ENCODE measurements around the gene ARSD. TPM values are rescaled to one million over a fixed set of nuclear protein-coding genes. Genes with fewer than 3 reads are reported as not detected.
"Not testable (repeated sequence)": the region's sequence is repeated elsewhere in the genome, so short reads cannot be mapped to it uniquely, and the experiment has no call there.

ARSD gene, protein sequence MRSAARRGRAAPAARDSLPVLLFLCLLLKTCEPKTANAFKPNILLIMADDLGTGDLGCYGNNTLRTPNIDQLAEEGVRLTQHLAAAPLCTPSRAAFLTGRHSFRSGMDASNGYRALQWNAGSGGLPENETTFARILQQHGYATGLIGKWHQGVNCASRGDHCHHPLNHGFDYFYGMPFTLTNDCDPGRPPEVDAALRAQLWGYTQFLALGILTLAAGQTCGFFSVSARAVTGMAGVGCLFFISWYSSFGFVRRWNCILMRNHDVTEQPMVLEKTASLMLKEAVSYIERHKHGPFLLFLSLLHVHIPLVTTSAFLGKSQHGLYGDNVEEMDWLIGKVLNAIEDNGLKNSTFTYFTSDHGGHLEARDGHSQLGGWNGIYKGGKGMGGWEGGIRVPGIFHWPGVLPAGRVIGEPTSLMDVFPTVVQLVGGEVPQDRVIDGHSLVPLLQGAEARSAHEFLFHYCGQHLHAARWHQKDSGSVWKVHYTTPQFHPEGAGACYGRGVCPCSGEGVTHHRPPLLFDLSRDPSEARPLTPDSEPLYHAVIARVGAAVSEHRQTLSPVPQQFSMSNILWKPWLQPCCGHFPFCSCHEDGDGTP
- 4.6 TPM for total RNA-seq
- long read RNA-seq, full-length matches to known transcripts = 2 of 5 reads
- long read RNA-seq, partial matches to known transcripts = 0 of 5 reads
- long read RNA-seq, other reads (novel, unspliced or antisense) = 3 of 5 reads

DNA sequence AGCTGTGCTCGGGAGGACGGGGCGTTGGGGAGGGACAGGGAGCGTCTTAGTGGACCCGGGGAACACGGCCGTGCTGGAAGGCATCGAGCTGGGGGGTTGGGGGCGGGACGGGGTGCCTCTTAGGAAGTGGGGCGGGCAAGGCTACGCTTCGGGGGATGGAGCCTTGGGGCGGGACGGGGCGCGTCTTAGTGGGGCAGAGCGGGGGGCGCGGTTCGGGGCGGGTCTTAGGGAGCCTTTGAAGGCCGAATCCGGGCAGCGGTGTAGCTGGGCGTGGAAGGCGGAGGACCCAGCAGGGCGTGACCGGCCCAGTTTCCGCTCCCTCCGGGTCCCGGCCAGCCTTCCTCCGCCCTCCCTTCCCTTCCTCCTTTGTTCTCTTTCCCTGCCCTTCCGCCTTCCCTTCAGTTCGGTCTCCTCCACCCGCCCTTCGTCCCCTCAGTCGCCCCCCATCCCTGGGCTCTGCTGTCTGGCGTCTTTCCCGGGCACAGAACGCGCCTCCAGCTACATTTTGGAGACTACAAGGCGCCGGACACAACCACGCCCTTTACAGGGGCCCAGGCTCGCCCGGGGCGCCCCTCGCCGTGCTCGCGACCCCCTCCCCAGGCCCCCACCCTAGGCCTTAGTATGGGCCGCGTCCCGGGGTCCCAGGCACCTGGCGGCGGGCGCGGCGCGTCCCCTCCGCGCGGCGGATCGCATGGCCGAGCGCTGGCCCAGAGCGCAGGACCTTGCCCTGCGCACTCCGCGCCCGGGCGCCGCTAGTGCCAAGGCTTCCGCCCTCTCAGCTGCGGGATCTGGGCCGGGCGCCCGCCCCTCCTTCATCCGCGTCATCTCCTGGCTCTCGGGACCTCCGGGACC lies at the start of gene ARSD:
Gene ARSD (minus strand): TSS at position 757 of the 852 bp plus-strand sequence. CDS start 64 bp downstream, at position 693.
- intact Hi-C loops (cut with micrococcal nuclease) = no loop called here
- peak; percentile 92 for DNase-seq

DNA sequence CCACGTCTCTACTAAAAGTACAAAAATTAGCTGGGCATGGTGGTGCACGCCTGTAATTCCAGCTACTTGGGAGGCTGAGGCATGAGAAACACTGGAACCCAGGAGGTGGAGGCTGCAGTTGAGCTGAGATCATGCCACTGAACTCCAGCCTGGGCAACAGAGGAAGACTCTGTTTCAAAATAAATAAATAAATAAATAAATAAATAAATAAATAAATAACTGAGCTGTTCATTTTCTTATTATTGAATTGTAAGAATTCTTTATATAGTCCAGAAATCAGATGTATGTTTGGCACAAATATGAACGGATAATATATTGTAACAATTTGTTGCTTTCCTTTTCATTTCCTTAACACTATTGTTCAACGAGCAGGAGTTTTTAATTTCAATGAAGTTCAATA lies 49.5 kb upstream of the ARSD start:
- ATAC-seq; intact Hi-C loops (cut with micrococcal nuclease); DNase-seq: not testable (repeated sequence)

More for the DNA sequence above, at the start of gene ARSD:
- peak; percentile 96 for ATAC-seq

DNA sequence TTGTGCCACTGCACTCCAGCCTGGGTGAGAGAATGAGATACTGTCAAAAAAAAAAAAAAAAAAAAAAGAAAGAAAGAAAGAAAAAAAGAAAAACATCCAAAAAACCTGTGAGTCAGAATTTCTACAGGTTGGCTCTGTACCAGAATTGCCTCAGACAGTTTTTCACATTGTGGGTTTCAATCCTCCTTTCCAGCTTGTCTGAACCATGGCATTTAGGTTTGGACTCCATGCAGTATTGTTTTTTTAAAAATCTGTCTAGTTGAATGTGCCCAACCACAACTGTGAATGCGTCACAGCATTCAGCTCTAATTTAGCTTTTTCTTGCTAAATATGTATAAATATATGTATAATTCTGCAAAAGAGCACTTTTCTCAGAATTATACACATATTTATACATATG lies 45.8 kb upstream of the ARSD start:
- ATAC-seq (no peak), DNase-seq (no peak)
- intact Hi-C loops (cut with micrococcal nuclease) = no loop called here

DNA sequence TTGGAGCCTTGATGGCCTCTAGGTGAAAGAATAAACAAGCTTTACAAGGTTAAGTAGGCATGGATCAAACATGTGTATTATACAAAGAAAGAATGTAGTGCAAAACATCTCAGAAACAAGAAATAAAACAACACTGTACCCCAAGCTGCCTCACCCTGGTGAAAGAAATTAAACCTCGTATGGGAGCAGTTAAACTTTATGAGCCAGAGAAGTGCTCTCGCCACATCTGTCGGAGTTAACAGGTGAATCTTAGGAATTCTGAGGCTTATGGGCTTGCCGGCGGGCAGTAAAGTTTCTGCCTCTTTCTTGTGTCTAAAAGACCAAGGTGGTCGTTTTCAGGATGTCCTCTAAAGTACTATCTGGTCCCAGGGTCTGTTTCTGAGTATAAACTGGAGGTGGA lies 43.3 kb upstream of the ARSD start:
- no peak for DNase-seq
- ATAC-seq = no peak
- intact Hi-C loops (cut with micrococcal nuclease) = no loop called here

DNA sequence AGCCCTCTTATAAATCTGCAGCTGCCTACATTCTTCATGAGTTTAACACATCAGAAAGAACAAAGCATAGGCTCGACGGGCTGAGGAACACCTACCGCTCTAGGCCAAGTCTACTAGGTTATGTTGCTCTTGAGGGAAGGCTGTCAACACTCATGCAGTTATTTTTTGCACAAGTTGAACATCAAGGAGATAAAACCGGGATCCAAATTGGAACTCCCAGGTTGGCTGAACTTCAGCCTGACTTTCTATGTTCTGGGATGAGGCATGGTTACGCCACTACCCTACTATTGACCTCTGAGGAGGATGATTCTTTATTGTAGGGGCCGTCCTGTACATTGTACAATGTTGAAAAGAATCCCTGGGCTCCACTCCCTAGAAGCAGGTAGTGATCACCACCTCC lies 39.9 kb upstream of the ARSD start:
- ATAC-seq (peak; percentile 89), DNase-seq (no peak)
- intact Hi-C loops (cut with micrococcal nuclease) = no loop called here

DNA sequence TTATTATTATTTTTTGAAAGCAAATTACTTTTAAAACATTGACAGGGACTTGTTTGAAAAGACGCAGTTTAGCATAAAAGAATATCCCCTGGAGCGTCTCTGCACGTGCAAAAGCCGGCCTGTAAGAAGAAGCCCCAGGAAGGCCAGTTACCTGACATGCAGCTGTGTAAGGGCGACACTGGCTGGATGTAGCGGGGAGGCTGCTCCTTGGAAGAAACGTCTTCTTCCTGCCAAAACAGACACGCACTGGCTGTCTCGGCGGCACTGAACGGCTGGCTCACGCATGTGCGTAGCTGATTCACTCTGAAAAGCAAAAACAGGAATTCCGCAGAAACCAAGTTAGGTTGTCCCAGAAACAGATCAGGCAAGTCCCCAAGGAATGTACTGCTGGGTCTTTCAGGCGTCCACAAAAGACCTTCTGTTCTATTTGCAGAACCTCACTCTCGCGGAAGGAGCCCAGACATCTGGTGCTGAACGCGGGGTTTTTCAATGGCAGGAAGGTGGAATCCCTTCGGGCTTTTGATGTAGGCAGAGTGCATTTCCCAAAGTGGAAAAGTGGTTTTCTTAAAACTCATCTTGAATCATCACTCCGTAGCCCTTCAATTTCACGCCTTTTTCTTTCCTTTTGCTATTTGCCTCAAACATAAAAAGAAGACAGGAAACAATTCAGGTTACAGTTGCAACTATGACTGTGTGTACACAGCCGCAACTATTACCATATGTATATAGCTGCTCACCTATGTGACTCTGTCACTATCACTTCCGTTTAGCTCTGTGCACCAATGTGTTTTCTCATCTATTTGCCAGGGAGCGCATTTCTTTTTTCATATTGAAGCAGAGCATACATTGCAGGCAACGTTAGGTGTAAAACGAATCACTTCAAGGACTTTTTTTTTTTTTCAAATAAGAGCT lies 39.1 kb upstream of the ARSD start:
- ATAC-seq = no peak
- DNase-seq = peak; percentile 27
- intact Hi-C loops (cut with micrococcal nuclease) = no loop called here

DNA sequence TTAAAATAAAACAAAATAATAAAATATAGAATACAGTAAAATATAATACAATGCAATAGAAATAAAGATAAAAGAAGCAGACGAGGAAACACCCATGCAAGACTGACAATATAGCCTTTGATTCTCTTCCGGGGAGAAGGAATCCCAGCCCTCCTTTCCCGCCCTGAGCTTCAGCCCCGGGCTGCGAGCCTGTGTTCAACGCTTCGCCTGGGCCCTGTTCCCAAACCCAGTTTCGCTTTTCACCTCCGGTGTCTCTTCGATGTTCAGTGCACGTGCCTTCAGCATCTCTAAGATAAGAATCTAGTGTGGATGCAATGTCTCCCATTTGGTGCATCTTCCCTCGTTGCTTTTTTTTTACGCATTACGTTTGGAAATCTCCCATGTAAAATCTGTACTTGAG lies 38.4 kb upstream of the ARSD start:
- intact Hi-C loops (cut with micrococcal nuclease) = no loop called here
- DNase-seq (no peak), ATAC-seq (no peak)

DNA sequence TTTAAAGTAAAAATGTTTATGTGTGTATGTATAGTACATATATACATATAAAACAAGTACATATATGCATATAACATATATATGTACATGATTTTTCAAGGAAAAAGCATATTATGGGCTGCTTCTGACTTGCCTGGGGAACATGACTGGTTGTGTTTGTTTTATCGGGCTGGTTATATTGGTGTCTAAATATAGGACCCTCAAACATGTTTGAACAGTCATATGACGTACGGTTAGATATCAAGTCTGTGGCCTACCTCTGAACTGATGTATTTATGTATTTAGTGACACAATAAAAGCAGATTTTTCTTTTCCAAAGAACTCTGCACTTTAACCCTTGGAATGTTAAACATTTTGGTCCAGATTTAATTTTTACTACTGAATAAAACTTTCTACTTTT lies 37.9 kb upstream of the ARSD start:
- intact Hi-C loops (cut with micrococcal nuclease) = no loop called here
- ATAC-seq = no peak
- DNase-seq = no peak

DNA sequence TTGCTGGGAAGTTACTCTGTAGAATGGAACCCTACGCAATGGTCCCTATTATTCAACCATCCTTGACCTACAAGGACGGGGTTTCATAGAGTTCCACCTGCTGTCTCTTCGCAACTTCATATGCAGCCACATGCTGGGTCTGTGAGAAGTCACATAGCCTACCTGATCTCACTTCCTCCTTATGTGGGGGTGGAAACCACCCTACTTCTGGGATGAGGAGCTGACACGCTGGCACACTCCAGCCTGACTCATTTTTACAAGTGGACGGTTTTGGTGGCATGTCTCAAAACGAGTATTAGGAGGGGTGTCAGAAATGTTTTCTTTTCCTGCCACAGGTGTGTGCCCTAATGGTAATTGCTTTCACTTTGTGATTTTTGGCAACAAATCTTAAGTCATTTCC lies 36.8 kb upstream of the ARSD start:
- ATAC-seq = no peak
- intact Hi-C loops (cut with micrococcal nuclease) = no loop called here

DNA sequence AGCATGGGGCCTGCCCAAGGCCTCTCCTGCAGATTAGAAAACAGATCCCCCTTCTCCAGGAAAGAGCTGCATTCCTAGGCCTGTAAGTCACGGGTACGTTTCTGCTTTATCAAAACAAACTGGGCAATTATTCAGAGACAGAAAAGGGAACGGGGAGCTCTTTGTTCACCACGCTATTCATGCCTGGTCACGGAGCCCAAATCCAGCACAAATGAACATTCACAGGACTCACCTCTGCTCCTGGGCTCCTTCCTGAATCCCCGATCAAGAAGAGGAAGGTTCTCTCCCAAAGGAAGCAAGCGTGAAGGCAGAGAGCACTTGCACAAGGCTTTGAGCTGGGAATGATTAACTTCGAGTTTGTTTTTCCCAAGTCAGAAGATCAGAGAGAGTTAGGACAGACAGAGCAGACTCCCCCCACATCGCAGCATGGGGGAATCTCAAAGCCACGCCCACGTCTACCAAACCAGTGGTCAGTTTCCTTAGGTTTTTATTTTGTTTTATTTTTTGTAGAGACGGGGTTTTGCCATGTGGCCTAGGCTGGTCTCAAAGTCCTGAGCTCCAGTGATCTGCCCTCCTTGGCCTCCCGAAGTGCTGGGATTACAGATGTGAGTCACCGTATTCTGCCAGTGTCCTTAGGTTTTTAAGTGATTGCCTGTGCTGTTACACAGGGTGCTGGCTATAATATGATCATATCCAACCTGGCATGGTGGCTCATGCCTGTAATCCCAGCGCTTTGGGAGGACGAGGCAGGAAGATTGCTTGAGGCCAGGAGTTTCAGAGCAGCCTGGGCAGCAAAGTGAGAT lies 35.1 kb upstream of the ARSD start:
- intact Hi-C loops (cut with micrococcal nuclease); DNase-seq: not testable (repeated sequence)
- ATAC-seq = peak; percentile 77

More for the DNA sequence above, 36.8 kb upstream of the ARSD start:
- DNase-seq = no peak

DNA sequence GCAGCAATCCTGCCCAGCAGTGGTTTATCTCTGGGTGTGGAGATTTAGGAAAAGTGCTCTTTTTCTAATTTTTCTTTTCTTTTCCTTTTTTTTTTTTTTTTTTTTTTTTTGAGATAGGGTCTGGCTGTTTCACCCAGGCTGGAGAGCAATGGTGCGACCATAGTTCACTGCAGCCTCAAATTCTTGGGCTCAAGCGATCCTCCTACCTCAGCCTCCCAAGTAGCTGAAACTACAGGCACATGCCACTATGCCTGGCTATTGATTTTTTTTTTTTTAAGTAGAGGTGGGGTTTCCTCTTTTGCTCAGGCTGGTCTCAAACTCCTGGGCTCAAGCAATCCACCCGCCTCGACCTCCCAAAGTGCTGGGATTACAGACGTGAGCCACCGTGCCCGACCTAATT lies 34.3 kb upstream of the ARSD start:
- ATAC-seq; intact Hi-C loops (cut with micrococcal nuclease): not testable (repeated sequence)

DNA sequence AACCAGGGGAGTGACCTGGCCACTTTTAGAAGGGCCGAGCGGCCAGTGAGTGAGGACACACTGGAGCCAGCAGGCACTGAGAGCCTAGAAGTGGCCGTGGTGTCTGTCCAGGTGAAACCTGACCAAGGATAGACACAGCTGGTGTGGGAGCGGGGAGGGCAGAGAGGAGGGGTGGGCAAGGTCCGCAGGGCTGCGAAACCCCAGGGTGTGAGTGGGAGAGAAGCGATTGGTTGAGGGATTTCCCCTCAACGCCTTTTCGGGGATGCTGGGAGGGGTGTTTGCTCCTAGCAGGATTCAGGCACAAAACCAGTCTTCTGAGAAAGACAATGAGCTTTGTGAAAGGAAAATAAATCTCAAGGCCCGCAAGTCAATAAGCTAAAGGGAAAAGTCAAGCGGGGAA lies 33.2 kb upstream of the ARSD start:
- intact Hi-C loops (cut with micrococcal nuclease) = no loop called here
- ATAC-seq (no peak), DNase-seq (no peak)

More for the DNA sequence above, 34.3 kb upstream of the ARSD start:
- DNase-seq = not testable (repeated sequence)

DNA sequence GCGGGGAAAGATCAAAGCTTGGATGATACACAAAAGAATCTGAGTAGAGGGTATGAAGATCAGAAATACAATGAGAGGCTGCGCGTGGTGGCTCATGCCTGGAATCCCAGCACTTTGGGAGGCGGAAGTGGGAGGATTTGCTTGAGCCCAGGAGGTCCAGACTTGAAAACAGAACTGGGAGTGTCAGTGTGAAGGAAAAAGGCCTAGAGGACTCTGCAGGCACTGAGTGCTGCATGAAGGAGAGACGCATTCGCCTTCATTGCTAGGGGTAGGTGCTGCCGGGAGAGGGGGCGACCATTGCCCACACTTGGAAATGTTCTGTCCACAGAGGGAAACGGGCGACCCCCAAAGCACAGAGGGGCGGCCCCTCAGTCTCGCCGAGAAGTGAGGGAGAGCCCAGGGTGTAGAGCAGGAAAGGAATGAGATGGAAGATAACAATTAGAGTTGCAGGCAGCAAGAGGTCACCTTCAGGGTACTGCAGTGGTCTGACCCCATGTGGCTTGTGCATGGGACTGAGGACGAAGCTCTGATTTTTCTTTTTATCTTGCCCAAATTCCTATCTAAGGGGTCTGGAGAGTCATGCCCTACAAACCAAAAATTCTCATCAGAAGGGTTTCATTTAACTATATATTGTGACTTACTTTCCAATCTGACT lies 31.8 kb upstream of the ARSD start:
- DNase-seq (no peak), ATAC-seq (no peak)
- intact Hi-C loops (cut with micrococcal nuclease) = no loop called here

DNA sequence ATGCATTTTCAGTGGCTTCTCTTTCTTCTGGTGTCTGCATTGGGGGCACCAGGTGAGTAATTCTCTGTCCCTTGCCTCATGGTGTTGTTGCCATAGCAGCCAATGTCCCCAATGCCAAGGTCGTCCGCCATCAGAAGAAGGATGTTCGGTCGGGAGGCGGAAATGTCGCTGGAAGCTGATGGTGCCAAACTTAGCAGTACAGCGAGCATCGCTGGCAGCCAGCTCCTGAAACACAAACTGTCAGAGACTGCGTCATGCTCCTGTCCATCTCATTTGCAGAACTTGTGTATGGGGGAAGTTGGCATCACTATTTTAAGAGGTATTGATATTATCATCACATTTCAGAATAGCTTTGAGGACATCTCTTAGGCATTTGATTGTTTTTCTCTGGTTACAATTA lies 29.1 kb upstream of the ARSD start:
- ATAC-seq (peak; percentile 49), DNase-seq (peak; percentile 25)
- intact Hi-C loops (cut with micrococcal nuclease) = no loop called here

DNA sequence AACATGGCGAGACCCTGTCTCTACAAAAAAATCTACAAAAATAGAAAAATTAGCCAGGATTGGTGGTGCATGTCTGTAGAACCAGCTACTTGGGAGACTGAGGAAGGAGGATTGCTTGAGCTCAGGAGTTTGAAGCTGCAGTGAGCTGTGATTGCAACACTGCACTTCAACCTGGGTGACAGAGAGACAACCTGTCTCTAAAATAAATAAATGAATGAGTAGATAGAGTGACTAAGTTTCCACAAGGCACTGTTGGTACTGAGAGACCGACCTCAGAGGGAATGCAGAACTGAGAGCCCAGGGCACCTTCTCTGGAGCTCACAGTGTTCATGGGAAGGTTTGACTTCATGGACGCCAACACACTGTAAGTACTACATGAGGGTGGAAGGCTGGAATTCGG lies 26.7 kb upstream of the ARSD start:
- DNase-seq = no peak
- intact Hi-C loops (cut with micrococcal nuclease) = no loop called here
- no peak for ATAC-seq

DNA sequence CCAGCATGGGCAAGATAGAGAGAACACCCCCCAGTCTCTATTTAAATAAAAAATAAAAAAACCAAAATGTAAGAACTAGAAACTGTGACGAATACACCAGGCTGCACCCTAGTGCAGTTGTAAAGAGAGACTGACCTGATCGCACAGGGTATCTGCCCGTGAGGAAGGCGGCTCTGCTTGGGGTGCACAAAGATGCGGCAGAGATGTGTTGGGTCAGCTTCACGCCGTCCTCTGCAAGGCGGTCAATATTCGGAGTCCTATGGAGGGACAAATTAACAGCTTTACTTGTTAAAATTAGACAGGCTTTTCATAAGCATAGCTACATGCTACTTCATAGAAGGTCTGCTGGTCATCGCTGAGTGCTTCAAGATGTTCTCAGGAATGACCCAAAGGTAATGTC lies 26.1 kb upstream of the ARSD start:
- DNase-seq (no peak), ATAC-seq (no peak)
- intact Hi-C loops (cut with micrococcal nuclease) = no loop called here

DNA sequence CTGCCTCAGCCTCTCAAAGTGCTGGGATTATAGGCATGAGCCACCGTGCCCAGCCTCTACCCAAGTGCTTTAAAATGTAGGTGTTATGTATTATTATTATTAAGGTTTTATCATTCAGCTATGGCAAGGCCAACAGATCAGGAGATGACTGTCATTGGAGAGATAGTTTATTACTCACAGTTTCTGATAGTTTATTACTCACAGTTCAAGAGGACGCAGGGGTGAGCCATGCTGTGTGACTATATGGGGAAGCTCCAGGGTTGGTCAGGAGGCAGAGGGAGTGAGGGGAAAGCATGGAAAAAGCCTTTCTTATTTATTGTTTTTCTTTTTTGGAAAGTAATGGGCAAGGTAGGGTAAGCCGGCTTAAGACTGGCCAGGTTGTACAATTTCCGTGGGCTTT lies 25.4 kb upstream of the ARSD start:
- no peak for DNase-seq
- ATAC-seq = no peak
- intact Hi-C loops (cut with micrococcal nuclease) = no loop called here

Data from left ventricle myocardium superior (tissue), 1 donor.